Measurements from ENCODE around the gene POFUT1. TPM values are rescaled to one million over a fixed set of nuclear protein-coding genes. Genes with fewer than 3 reads are reported as not detected.

POFUT1 gene
- polyA plus RNA-seq, 1 donor (not counting 4 experiments of a cell fraction or from before 2014, with no cell fraction given), result 25.1 TPM

- H3K4me2 ChIP-seq (ENCODE audit: control insufficient read depth, extremely low read depth, insufficient read depth, low read depth, low read length), result no peak overlapping the region
- no peaks in the 10 kb centered on the region for H3K9me3 ChIP-seq (ENCODE audit: control insufficient read depth, low read depth, low read length)
- no peaks in the 10 kb centered on the region for H3K4me1 ChIP-seq (ENCODE audit: control insufficient read depth, extremely low read depth, insufficient read depth, low read length)
- H3K4me3 ChIP-seq (ENCODE audit: control insufficient read depth in 2 of 3, extremely low read depth in 1 of 3, insufficient read depth in 2 of 3, low read depth in 1 of 3, low read length in 3 of 3), result no peak overlapping the region
- dilution Hi-C loops (cut with MboI; ENCODE audit: extremely low pct_ligation_motif_present, low sequenced_read_pairs), result no loop called here
- no peaks in the 10 kb centered on the region for H4K20me1 ChIP-seq (ENCODE audit: control insufficient read depth, extremely low read depth, insufficient read depth, low read length)
- TF ChIP-seq, protein P1, sequence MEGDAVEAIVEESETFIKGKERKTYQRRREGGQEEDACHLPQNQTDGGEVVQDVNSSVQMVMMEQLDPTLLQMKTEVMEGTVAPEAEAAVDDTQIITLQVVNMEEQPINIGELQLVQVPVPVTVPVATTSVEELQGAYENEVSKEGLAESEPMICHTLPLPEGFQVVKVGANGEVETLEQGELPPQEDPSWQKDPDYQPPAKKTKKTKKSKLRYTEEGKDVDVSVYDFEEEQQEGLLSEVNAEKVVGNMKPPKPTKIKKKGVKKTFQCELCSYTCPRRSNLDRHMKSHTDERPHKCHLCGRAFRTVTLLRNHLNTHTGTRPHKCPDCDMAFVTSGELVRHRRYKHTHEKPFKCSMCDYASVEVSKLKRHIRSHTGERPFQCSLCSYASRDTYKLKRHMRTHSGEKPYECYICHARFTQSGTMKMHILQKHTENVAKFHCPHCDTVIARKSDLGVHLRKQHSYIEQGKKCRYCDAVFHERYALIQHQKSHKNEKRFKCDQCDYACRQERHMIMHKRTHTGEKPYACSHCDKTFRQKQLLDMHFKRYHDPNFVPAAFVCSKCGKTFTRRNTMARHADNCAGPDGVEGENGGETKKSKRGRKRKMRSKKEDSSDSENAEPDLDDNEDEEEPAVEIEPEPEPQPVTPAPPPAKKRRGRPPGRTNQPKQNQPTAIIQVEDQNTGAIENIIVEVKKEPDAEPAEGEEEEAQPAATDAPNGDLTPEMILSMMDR (optimal IDR thresholded peaks at IDR 0.05 in 1 of 3, IDR thresholded peaks at IDR 0.05 in 1 of 3, conservative IDR thresholded peaks at IDR 0.05 in 1 of 3; ENCODE audit: extremely low read depth in 1 of 3, insufficient read depth in 2 of 3, low read length in 3 of 3), result no peak
- no peak for TF ChIP-seq EZH2 (IDR thresholded peaks at IDR 0.05; ENCODE audit: low read length)
- H3K27me3 ChIP-seq (ENCODE audit: control insufficient read depth, extremely low read depth, insufficient read depth, low read length), result no peaks in the 10 kb centered on the region
- no peak overlapping the region for H3K9ac ChIP-seq (ENCODE audit: control insufficient read depth, extremely low read depth, insufficient read depth, low read length)
- no peak overlapping the region for H2AFZ ChIP-seq (ENCODE audit: control insufficient read depth, low read length)
- H3K9me1 ChIP-seq (ENCODE audit: control insufficient read depth, extremely low read depth, insufficient read depth, low read length), result no peaks in the 10 kb centered on the region
- FAIRE-seq, result no peak
- no peaks in the 10 kb centered on the region for H3K36me3 ChIP-seq (ENCODE audit: control insufficient read depth in 2 of 2, extremely low read depth in 1 of 2, insufficient read depth in 2 of 2, low read length in 2 of 2)
- no peaks in the 10 kb centered on the region for H3K79me2 ChIP-seq (ENCODE audit: control insufficient read depth, insufficient read depth, low read length)
- H3K27ac ChIP-seq (ENCODE audit: control insufficient read depth, insufficient read depth, low read length), result no peak overlapping the region
- no peak for DNase-seq (ENCODE audit: low read depth, low spot score)
Measured at GRCh38 chr20:32183947-32184635, 23.6 kb upstream of the POFUT1 start.

DNA sequence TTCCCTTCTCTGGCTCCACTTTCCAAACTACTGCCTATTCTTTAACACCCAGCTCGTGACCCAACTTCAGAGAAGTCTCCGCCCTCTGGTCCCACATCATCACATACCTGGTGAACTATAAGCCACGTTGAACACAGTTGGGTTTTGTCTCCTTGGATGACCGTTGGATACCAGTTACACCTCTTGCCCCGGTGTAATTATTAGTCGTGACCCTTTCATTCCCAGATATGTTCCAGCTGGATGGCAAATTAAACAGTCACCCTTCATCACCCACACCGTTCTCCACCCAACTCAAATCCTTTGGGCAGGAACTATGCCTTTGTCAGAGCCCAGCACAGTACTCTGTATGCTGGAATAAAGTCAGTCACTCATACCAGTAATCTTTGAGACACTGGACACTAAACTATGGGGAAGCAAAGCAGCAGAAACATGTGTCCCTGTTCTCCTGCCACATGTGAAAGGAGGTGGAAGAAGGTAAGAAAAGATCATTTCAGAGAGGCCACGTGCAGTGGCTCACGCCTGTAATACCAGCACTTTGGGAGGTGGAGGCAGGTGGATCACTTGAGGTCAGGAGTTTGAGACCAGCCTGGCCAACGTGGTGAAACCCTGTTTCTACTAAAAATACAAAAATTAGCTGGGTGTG, 22.6 kb upstream of the POFUT1 start:
- no peak overlapping the region for H2AFZ ChIP-seq (ENCODE audit: control insufficient read depth, low read length)
- FAIRE-seq (no peak), DNase-seq (ENCODE audit: low read depth, low spot score) (no peak)
- no peaks in the 10 kb centered on the region for H3K9me1 ChIP-seq (ENCODE audit: control insufficient read depth, extremely low read depth, insufficient read depth, low read length)
- H3K4me1 ChIP-seq (ENCODE audit: control insufficient read depth, extremely low read depth, insufficient read depth, low read length), result peaks cover 3% of the 10 kb centered on the region
- dilution Hi-C loops (cut with MboI; ENCODE audit: extremely low pct_ligation_motif_present, low sequenced_read_pairs), result no loop called here
- H3K9ac ChIP-seq (ENCODE audit: control insufficient read depth, extremely low read depth, insufficient read depth, low read length), result no peak overlapping the region
- no peak overlapping the region for H3K4me2 ChIP-seq (ENCODE audit: control insufficient read depth, extremely low read depth, insufficient read depth, low read depth, low read length)
- no peaks in the 10 kb centered on the region for H3K27me3 ChIP-seq (ENCODE audit: control insufficient read depth, extremely low read depth, insufficient read depth, low read length)
- H4K20me1 ChIP-seq (ENCODE audit: control insufficient read depth, extremely low read depth, insufficient read depth, low read length), result no peaks in the 10 kb centered on the region
- no peak overlapping the region for H3K27ac ChIP-seq (ENCODE audit: control insufficient read depth, insufficient read depth, low read length)
- H3K79me2 ChIP-seq (ENCODE audit: control insufficient read depth, insufficient read depth, low read length), result no peaks in the 10 kb centered on the region
- no peaks in the 10 kb centered on the region for H3K9me3 ChIP-seq (ENCODE audit: control insufficient read depth, low read depth, low read length)
- no peaks in the 10 kb centered on the region for H3K36me3 ChIP-seq (ENCODE audit: control insufficient read depth in 2 of 2, extremely low read depth in 1 of 2, insufficient read depth in 2 of 2, low read length in 2 of 2)
- TF ChIP-seq EZH2 (IDR thresholded peaks at IDR 0.05; ENCODE audit: low read length), result no peak
- TF ChIP-seq, protein P1 (optimal IDR thresholded peaks at IDR 0.05 in 1 of 3, IDR thresholded peaks at IDR 0.05 in 1 of 3, conservative IDR thresholded peaks at IDR 0.05 in 1 of 3; ENCODE audit: extremely low read depth in 1 of 3, insufficient read depth in 2 of 3, low read length in 3 of 3), result no peak
- no peak overlapping the region for H3K4me3 ChIP-seq (ENCODE audit: control insufficient read depth in 2 of 3, extremely low read depth in 1 of 3, insufficient read depth in 2 of 3, low read depth in 1 of 3, low read length in 3 of 3)
